SJSA1 (cell line): Measurements from ENCODE around the gene REXO1. TPM values are rescaled to one million over a fixed set of nuclear protein-coding genes. Genes with fewer than 3 reads are reported as not detected.
"Not testable (repeated sequence)": the region's sequence is repeated elsewhere in the genome, so short reads cannot be mapped to it uniquely, and the experiment has no call there.

Source experiments
- DNase-seq, 2 experiments: peaks; one replicate each; pipeline ENCODE4 v3.0.0-alpha.2; 2015 to 2020; ENCODE audit warnings: low spot score in 2 of 2, low read depth in 1 of 2
- H3K27ac ChIP-seq: fragments of 250-450 bp; sonication (Bioruptor Pico); 2 replicates; pipeline ENCODE4 v1.5.1; 2020; ENCODE audit warnings: mild to moderate bottlenecking, moderate library complexity
- H3K27me3 ChIP-seq: fragments of 250-450 bp; sonication (Bioruptor Pico); replicated peaks from 2 replicates; pipeline ENCODE4 v1.5.1; 2020; ENCODE audit warnings: mild to moderate bottlenecking, moderate library complexity
- H3K36me3 ChIP-seq: fragments of 250-450 bp; sonication (Bioruptor Pico); 2 replicates; pipeline ENCODE4 v1.5.1; 2020; ENCODE audit warnings: mild to moderate bottlenecking
- H3K4me1 ChIP-seq: fragments of 250-450 bp; sonication (Bioruptor Pico); replicated peaks from 2 replicates; pipeline ENCODE4 v1.6.1; 2021; ENCODE audit warnings: mild to moderate bottlenecking
- H3K4me3 ChIP-seq: fragments of 250-450 bp; sonication (Bioruptor Pico); 2 replicates; pipeline ENCODE4 v1.5.1; 2020; ENCODE audit warnings: mild to moderate bottlenecking
- H3K9me3 ChIP-seq: fragments of 250-450 bp; sonication (Bioruptor Pico); replicated peaks from 2 replicates; pipeline ENCODE4 v1.5.1; 2020; ENCODE audit warnings: mild to moderate bottlenecking
- total RNA-seq: library from RNA; depleted of rRNA; stranded (reverse); fragments of >200 nt; shearing (Covaris generic); gene quantifications from 2 replicates; pipeline ENCODE4 v1.2.3, GENCODE V29; 2014; rRNA removed

Gene REXO1, protein sequence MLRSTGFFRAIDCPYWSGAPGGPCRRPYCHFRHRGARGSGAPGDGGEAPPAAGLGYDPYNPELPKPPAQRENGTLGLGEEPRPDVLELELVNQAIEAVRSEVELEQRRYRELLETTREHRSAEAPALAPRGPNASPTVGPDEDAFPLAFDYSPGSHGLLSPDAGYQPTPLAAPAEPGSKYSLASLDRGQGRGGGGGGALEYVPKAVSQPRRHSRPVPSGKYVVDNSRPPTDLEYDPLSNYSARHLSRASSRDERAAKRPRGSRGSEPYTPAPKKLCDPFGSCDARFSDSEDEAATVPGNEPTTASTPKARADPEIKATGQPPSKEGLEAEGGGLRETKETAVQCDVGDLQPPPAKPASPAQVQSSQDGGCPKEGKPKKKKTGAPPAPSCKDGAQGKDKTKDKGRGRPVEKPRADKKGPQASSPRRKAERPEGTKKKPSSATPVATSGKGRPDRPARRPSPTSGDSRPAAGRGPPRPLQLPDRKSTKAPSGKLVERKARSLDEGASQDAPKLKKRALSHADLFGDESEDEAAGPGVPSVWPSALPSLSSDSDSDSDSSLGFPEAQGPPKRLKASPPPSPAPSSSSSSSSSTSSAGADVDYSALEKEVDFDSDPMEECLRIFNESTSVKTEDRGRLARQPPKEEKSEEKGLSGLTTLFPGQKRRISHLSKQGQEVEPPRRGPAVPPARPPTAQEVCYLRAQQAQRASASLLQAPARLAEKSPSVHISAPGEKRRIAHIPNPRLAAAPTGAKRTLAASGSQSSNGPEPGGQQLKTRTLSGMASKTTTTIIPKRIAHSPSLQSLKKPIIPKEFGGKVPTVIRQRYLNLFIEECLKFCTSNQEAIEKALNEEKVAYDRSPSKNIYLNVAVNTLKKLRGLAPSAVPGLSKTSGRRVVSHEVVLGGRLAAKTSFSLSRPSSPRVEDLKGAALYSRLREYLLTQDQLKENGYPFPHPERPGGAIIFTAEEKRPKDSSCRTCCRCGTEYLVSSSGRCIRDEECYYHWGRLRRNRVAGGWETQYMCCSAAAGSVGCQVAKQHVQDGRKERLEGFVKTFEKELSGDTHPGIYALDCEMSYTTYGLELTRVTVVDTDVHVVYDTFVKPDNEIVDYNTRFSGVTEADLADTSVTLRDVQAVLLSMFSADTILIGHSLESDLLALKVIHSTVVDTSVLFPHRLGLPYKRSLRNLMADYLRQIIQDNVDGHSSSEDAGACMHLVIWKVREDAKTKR
- 14.1 and 36.2 TPM in 2 replicates for total RNA-seq

DNA sequence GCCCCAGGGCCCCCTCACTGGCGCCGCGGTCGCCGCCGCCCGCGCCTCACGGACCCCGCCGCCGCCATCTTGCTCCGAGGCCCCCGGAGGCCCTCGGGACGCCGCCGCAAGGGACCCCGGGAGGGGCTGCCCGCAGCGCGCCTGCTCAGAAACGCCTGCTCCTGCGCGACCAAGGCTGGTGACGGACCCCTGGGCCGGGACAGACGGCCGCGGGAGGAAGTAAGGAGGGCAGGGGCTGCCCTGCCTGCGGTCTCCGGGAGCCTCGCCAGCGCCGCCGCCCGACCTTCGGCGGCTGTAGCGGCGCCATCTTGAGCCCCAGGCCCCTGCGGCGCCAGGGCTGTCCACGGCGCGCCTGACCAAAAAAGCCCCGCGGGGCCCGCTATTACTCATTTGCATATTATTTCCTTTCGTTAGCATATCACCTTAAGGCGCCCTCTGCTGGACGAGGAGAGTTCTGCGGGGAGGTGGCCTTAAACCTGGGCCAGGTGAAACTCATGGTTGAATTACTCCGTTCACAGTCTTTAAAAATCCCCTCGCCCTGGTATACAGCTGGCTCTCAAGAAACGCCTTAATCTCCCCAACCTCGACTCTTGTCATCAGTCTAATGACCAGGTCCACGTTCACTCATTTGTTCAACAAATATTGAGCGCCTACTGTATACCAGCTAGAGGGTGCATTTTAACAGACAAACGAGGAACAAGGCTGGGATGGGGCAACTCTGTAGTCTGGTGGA, at the start of gene REXO1:
Gene REXO1 (minus strand): TSS at position 85 of the 733 bp plus-strand sequence. CDS start 125 bp downstream, outside the sequence.
- H3K27ac ChIP-seq: peak within 1 kb of the TSS; percentile 100
- peaks cover 49% of the 10 kb centered on the region for H3K36me3 ChIP-seq

DNA sequence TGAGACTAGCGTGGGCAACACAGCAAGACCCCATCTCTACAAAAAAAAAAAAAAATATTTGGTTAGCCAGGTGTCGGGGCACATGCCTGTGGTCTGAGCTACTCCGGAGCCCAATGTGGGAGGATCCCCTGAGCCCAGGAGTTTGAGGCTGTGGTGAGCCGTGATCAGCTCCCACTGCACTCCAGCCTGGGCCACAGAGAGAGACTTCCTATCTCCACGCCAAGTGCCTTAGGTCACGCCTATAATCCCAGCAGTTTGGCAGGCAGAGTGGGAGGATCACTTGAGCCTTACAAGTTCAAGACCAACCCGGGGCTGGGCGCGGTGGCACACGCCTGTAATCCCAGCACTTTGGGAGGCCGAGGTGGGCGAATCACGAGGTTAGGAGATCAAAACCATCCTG, 48.2 kb upstream of the REXO1 start:
- Histone ChIP-seq H3K36me3 (no peaks in the 10 kb centered on the region), H3K9me3 (no peaks in the 10 kb centered on the region), H3K4me1 (peaks cover 7% of the 10 kb centered on the region), H3K27me3 (no peaks in the 10 kb centered on the region), H3K27ac (no peak overlapping the region), H3K4me3 (no peak overlapping the region)
- DNase-seq: no peak

More for the DNA sequence above, at the start of gene REXO1:
- H3K4me3 ChIP-seq: peak within 1 kb of the TSS; percentile 92
- H3K9me3 ChIP-seq: no peaks in the 10 kb centered on the region
- DNase-seq: peak; percentile 92 to 99
- H3K4me1 ChIP-seq: peaks cover 23% of the 10 kb centered on the region
- no peaks in the 10 kb centered on the region for H3K27me3 ChIP-seq

DNA sequence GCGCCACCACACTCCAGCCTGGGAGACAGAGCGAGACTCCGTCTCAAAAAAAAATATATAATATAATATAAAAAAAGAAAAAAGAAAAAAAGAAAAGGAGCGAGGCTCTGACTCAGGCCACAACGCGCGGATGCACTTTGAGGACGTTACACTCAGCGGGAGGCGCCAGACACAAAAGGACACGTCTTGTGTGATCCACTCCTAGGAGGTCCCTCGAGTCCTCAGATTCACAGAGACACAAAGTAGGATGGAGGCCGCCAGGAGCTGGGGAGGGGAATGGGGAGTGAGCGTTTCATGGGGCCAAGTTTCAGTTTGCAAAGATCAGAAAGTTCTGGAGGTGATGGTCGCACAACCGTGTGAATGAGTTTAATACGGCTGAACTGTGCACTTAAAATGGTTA, 45.5 kb upstream of the REXO1 start:
- Histone ChIP-seq H3K4me3 (no peak overlapping the region), H3K27me3 (no peaks in the 10 kb centered on the region), H3K9me3 (no peaks in the 10 kb centered on the region), H3K4me1 (peaks cover 7% of the 10 kb centered on the region), H3K27ac (no peak overlapping the region), H3K36me3 (no peaks in the 10 kb centered on the region)
- no peak for DNase-seq

DNA sequence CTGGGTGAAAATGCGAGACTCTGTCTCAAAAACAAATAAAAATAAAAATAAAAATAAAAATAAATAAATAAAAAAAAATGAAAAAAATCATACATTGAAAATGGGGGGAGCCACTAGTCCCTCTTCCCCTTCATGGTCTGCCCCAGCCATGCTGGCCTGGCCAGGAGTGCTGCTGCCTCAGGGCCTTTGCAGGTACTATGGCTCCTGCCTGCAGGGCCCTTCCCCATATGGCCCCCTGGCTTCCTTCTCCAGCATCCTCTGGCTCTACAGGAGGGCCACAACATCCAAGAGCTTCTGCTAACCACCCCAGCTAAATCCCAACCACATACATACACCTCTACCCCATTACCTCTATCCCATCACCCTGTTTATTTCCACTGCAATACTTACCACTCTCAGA, 41.6 kb upstream of the REXO1 start:
- no peaks in the 10 kb centered on the region; the same call in 1 of the 2 replicates for H3K36me3 ChIP-seq
- H3K27me3 ChIP-seq: no peaks in the 10 kb centered on the region
- no peaks in the 10 kb centered on the region for H3K9me3 ChIP-seq
- no peak overlapping the region for H3K27ac ChIP-seq
- DNase-seq: no peak
- H3K4me1 ChIP-seq: no peaks in the 10 kb centered on the region
- no peak overlapping the region for H3K4me3 ChIP-seq

DNA sequence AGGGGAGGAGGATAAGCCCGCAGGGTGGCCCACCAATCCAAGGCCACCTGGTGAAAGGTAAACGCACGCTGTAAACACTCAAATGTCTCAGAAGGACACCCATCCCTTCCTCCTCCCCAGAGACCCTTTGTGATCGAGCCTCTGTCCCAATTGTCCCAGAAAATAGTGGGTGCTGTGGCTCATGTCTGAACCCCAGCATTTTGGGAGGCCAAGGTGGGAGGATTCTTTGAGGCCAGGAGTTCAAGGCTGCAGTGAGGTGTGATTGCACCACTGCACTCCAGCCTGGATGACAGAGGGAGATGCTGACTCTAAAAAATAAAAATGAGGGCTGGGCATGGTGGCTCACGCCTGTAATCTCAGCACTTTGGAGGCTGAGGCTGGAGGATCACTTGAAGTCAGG, 40.1 kb upstream of the REXO1 start:
- Histone ChIP-seq H3K4me3 (no peak overlapping the region), H3K9me3 (no peaks in the 10 kb centered on the region), H3K36me3 (no peaks in the 10 kb centered on the region; the same call in 1 of the 2 replicates), H3K4me1 (peaks cover 10% of the 10 kb centered on the region), H3K27me3 (no peaks in the 10 kb centered on the region), H3K27ac (no peak overlapping the region)
- DNase-seq: no peak

DNA sequence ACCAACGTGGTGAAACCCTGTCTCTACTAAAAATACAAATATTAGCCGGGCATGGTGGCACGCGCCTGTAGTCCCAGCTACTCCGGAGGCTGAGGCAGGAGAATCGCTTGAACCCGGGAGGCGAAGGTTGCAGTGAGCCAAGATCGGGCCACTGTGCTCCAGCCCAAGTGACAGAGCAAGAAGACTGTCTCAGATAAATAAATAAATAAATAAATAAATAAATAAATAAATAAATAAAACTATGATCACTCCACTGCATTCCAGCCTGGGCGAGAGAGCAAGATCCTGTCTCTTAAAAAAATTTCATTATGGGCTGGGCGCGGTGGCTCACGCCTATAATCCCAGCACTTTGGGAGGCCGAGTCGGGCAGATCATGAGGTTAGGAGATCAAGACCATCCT, 38.1 kb upstream of the REXO1 start:
- DNase-seq, H3K9me3 ChIP-seq, H3K27me3 ChIP-seq: not testable (repeated sequence)

DNA sequence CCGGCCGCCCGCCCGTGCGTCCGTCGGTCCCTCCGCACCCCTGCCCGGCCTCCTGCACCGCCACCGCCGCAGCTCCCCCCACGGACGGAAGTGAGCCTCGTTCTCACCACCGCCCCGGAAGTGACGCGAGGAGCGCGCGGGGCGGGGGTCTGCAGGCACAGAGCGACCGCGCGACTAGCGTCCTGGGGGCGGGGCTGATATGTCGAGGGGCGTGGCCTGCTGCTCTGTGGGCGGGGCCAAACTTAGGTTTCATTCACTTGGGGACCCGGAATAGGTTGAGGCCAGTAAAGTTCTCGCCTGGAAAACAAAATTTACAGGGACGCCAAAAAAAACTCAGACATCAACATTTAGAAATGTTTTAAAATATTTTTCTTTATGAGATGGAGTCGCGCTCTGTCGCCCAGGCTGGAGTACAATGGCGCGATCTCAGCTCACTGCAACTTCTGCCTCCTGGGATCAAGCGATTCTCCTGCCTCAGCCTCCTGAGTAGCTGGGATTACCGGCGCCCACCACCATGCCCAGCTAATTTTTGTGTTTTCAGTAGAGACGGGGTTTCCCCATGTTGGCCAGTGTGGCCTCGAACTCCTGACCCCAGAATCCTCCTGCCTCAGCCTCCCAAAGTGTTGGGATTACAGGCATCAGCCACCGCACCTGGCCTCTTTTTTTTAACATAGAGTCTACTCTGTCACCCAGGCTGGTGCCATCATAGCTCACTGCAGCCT, 37.3 kb upstream of the REXO1 start, which contains the start of gene ABHD17A:
Gene ABHD17A (minus strand): TSS at position 99 of the 722 bp plus-strand sequence. CDS start 3,930 bp downstream, outside the sequence.
- H3K9me3 ChIP-seq, H3K27me3 ChIP-seq: not testable (repeated sequence)
- Histone ChIP-seq H3K36me3 (peaks cover 18% of the 10 kb centered on the region), H3K4me3 (peak within 1 kb of the TSS; percentile 74), H3K27ac (0 out of 2 replicates have a peak within 1 kb of the TSS, but pooled peaks have one; percentile 27), H3K4me1 (peaks cover 10% of the 10 kb centered on the region)
- DNase-seq: peak; percentile 83 to 94

More for the DNA sequence above, 38.1 kb upstream of the REXO1 start:
- peaks cover 10% of the 10 kb centered on the region for H3K4me1 ChIP-seq
- H3K4me3 ChIP-seq, H3K27ac ChIP-seq: not testable (repeated sequence)
- H3K36me3 ChIP-seq: peaks cover 12% of the 10 kb centered on the region

DNA sequence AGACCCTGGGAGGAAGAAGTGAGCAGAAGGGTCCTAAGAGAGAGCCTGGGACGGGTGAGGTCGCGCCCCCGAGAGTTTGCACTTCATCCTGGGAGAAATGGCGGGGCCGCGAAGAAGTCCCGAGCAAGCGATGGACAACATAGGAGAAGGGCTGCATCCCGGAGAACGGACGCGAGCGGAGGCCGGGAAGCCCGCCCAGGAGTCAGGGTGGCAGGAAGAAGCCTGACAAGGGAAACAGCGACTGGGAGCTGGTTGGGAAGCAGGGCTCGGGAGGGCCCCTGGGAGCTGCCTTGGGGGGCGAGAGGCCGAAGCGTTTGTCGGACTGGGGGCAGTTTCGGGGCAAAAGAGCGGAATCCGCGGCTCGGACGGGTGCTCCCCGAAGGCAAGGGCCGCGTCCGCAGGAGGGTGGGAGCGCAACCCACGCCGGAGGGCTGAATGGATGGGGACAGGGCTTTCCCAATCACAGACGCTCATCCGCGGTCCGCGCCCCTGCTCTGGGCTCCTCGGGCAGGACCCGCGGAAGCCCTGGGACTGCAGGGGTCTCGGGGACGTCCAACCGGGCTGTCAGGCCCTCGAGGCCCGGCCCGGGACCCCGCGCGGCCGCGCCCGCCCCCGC, 36.5 kb upstream of the REXO1 start:
- Histone ChIP-seq H3K9me3 (no peaks in the 10 kb centered on the region), H3K4me1 (peaks cover 10% of the 10 kb centered on the region), H3K4me3 (peak overlapping the region; percentile 74), H3K36me3 (peaks cover 24% of the 10 kb centered on the region), H3K27me3 (no peaks in the 10 kb centered on the region), H3K27ac (0 out of 2 replicates have a peak overlapping the region, but pooled peaks have one; percentile 27)
- DNase-seq: peak in 1 of 2 experiments; percentile 37

DNA sequence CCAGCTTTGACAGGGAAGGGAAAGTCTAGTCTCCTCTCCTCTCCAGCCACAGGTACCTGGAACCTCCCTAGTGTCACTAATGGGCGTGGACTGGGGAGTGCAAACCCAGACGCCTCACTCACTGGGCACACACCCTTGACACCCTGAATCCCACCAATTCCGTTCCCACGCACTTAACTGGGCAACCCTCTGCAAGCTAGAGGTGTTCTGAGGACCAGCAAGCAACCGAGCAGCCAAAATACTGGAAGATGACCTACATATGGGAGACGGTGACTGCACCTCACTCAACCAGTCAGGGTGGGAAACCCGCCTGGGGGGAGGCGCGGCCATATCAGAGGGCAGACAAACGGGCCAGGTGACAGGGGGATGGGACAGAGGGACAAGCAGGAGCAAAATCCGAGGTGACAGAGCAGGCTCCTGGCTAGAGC, 36.0 kb upstream of the REXO1 start:
- Histone ChIP-seq H3K36me3 (peaks cover 24% of the 10 kb centered on the region), H3K27me3 (no peaks in the 10 kb centered on the region), H3K27ac (no peak overlapping the region), H3K4me1 (peaks cover 10% of the 10 kb centered on the region), H3K9me3 (no peaks in the 10 kb centered on the region), H3K4me3 (peak overlapping the region; percentile 74)
- DNase-seq: no peak

DNA sequence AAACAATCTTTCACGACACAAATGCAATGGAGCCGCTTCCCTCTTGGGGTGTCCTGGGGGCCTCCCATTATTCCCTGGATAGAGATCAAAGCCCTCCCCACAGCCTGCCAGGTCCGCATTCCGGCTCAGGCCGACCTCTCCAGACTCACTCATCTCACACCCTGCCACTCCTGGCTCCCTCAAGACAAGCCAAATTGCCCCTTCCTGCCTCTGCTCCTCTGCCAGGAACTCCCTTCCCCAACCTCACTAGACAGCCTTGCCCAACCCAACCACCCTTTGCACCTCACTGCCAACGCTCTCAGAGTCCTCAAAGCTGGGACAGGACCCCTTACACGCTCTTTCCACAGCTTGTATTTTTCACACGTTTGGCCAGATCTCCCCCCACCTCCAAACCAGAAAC, 35.5 kb upstream of the REXO1 start:
- no peak for DNase-seq
- Histone ChIP-seq H3K27me3 (no peaks in the 10 kb centered on the region), H3K36me3 (peaks cover 24% of the 10 kb centered on the region), H3K27ac (no peak overlapping the region), H3K9me3 (no peaks in the 10 kb centered on the region), H3K4me1 (peaks cover 10% of the 10 kb centered on the region), H3K4me3 (peak overlapping the region; percentile 74)

DNA sequence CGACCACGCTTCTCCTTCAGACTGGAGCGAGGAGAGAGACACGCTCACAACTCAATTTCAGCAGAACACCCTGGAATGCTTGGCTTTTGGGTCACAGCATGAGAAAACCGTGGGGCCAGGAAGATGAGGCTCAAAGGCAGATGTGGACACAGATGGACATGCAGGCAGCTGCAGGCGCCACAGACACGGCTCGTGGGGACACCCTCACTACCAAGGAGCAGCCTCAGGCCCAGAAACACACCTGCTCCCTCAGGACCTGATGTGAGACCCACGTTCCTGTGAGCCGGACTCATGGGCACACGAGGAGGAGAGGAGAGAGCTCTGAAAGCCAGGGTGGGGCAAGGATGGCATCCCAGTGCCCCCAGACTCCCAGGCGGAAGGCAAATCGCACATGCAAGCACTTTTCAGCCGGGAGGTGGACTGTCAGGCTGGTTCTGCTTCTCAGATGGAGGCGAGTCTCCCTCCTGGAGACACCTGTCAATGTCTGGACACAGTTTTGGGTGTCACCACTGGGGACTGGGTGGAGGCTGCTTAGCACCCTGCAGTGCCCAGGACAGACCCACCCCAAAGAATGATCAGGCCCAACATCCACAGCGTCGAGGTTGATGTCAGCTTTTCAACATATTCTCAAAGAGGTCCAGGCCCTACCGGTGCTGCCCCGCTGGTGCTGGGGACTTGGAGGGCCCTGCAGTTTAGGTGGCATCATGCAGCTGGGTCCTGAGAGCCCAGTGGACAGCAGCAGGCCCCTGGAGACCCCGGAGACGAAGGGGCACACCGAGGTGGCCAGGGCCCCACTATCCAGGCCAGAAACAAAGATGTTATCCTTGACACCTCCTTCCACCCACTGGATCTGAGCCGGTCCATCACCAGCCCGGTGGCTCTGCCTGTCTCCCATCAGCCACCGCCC, 34.8 kb upstream of the REXO1 start:
- H3K27me3 ChIP-seq: no peaks in the 10 kb centered on the region
- no peaks in the 10 kb centered on the region for H3K9me3 ChIP-seq
- peak overlapping the region; percentile 74; the same call in 1 of the 2 replicates for H3K4me3 ChIP-seq
- H3K36me3 ChIP-seq: peaks cover 24% of the 10 kb centered on the region
- no peak for DNase-seq
- no peak overlapping the region for H3K27ac ChIP-seq
- H3K4me1 ChIP-seq: peaks cover 10% of the 10 kb centered on the region
